H1 (cell line): ENCODE measurements around the gene SRCIN1. TPM values are rescaled to one million over a fixed set of nuclear protein-coding genes. Genes with fewer than 3 reads are reported as not detected.

Source experiments
- BACH1 ChIP-seq: IDR thresholded peaks from 2 replicates; pipeline ENCODE4 v1.6.1; 2012; ENCODE audit warnings: low read length, improper control_type of control experiment
- BRCA1 ChIP-seq: IDR thresholded peaks from 2 replicates; pipeline ENCODE4 v1.6.1; 2012; ENCODE audit warnings: low read depth, low read length, improper control_type of control experiment
- CBX5 ChIP-seq: fragments of 300-800, 300-1000 bp; sonication (generic); IDR thresholded peaks from 2 replicates; pipeline ENCODE4 v1.7.1; 2016; ENCODE audit warnings: antibody characterized with exemption, low read length, low read depth
- CHD1 ChIP-seq: IDR thresholded peaks from 2 replicates; pipeline ENCODE4 v1.6.1; 2012; ENCODE audit warnings: low read depth, low read length, improper control_type of control experiment
- CREB1 ChIP-seq: IDR thresholded peaks from 2 replicates; pipeline ENCODE4 v1.6.1; 2012; ENCODE audit warnings: inconsistent platforms
- EGR1 ChIP-seq: IDR thresholded peaks from 2 replicates; pipeline ENCODE4 v1.6.1; 2011; ENCODE audit warnings: low read depth, low read length, borderline replicate concordance
- EP300 ChIP-seq, 2 experiments: IDR thresholded peaks; 1 replicate in 1 of 2; 2 replicates in 1 of 2; pipeline ENCODE4 v1.6.1; 2011 to 2012; ENCODE audit warnings: low read depth in 2 of 2, low read length in 2 of 2, mild to moderate bottlenecking in 2 of 2, borderline replicate concordance in 1 of 2, inconsistent platforms in 1 of 2, moderate library complexity in 1 of 2
- EZH2 ChIP-seq: fragments of 200-600 bp; sonication (generic); IDR thresholded peaks from 2 replicates; pipeline ENCODE4 v1.7.1; 2012; ENCODE audit warnings: low read depth, mild to moderate bottlenecking, moderate library complexity, low read length, inconsistent platforms; ENCODE audit not compliant: severe bottlenecking
- FOSL1 ChIP-seq: IDR thresholded peaks from 2 replicates; pipeline ENCODE4 v1.6.1; 2011; ENCODE audit warnings: mild to moderate bottlenecking, low read depth, low read length, moderate library complexity; ENCODE audit not compliant: insufficient read depth
- KDM5A ChIP-seq: fragments of 200-600 bp; IDR thresholded peaks from 2 replicates; pipeline ENCODE4 v1.7.1; 2012; ENCODE audit warnings: mild to moderate bottlenecking, low read length, inconsistent platforms, mixed read lengths
- MAFK ChIP-seq: IDR thresholded peaks from 2 replicates; pipeline ENCODE4 v1.6.1; 2012; ENCODE audit warnings: low read depth, mild to moderate bottlenecking, improper control_type of control experiment, low read length
- NANOG ChIP-seq: IDR thresholded peaks from 2 replicates; pipeline ENCODE4 v1.6.1; 2011; ENCODE audit warnings: low read length, low read depth, mild to moderate bottlenecking, inconsistent platforms; ENCODE audit not compliant: insufficient read depth, poor library complexity, severe bottlenecking
- NRF1 ChIP-seq: IDR thresholded peaks from 2 replicates; pipeline ENCODE4 v1.6.1; 2011; ENCODE audit warnings: mild to moderate bottlenecking, low read depth, low read length, improper control_type of control experiment
- POLR2A ChIP-seq, 2 experiments: IDR thresholded peaks; 1 replicate in 1 of 2; 2 replicates in 1 of 2; pipeline ENCODE4 v1.6.1; 2011; ENCODE audit warnings: low read depth in 2 of 2, low read length in 2 of 2, mild to moderate bottlenecking in 2 of 2; ENCODE audit errors: control extremely low read depth in 1 of 2
- POU5F1 ChIP-seq: IDR thresholded peaks from 2 replicates; pipeline ENCODE4 v1.6.1; 2011; ENCODE audit warnings: low read depth, mild to moderate bottlenecking, low read length, moderate library complexity
- RAD21 ChIP-seq, 2 experiments: IDR thresholded peaks in 1 of 2; conservative IDR thresholded peaks in 1 of 2; 2 replicates each; pipeline ENCODE4 v1.6.1; 2011; ENCODE audit warnings: low read depth in 2 of 2, low read length in 2 of 2, improper control_type of control experiment in 1 of 2, inconsistent platforms in 1 of 2, mild to moderate bottlenecking in 1 of 2, moderate library complexity in 1 of 2
- RBBP5 ChIP-seq: IDR thresholded peaks from 2 replicates; pipeline ENCODE4 v1.7.1; 2012; ENCODE audit warnings: low read depth, mild to moderate bottlenecking, inconsistent platforms, low read length, moderate library complexity, borderline replicate concordance
- SIN3A ChIP-seq, 2 experiments: IDR thresholded peaks in 1 of 2; conservative IDR thresholded peaks in 1 of 2; 2 replicates each; pipeline ENCODE4 v1.6.1; 2011 to 2012; ENCODE audit warnings: low read length in 2 of 2, improper control_type of control experiment in 1 of 2, low read depth in 1 of 2, mild to moderate bottlenecking in 1 of 2
- SIRT6 ChIP-seq: IDR thresholded peaks from one replicate; pipeline ENCODE4 v1.7.1; 2012; ENCODE audit warnings: low read length, inconsistent platforms
- SP4 ChIP-seq: IDR thresholded peaks from 2 replicates; pipeline ENCODE4 v1.6.1; 2012; ENCODE audit warnings: low read length, inconsistent platforms
- SUZ12 ChIP-seq: fragments of 200-600 bp; sonication (generic); IDR thresholded peaks from 2 replicates; pipeline ENCODE4 v1.6.1; 2012; ENCODE audit warnings: mild to moderate bottlenecking, inconsistent platforms, low read length, moderate library complexity, mixed read lengths
- TBP ChIP-seq: IDR thresholded peaks from 2 replicates; pipeline ENCODE4 v1.6.1; 2011; ENCODE audit warnings: low read depth, low read length, improper control_type of control experiment
- ZNF274 ChIP-seq: IDR thresholded peaks from 2 replicates; pipeline ENCODE4 v1.7.0; 2012; ENCODE audit warnings: low read length, borderline replicate concordance; ENCODE audit errors: extremely low read depth
- polyA plus RNA-seq, 7 experiments: library from polyadenylated mRNA; depleted of rRNA in 3 of 7; stranded (reverse) in 5 of 7; unstranded in 2 of 7; fragments of >200 nt in 5 of 7; fragments of 200-250 nt in 2 of 7; gene quantifications; 1 replicate in 5 of 7; 2 replicates in 1 of 7; 4 replicates in 1 of 7; pipeline versions ENCODE4 v1.2.1 to v1.2.3, GENCODE V29; 2011 to 2013; ENCODE audit warnings: missing spikeins in 2 of 7, mixed read lengths in 2 of 7
- total RNA-seq: library from RNA; stranded (reverse); fragmentation: NEBNext Ultra II Directional; extraction: Animal tissue kit (Norgen Biotek cat#: 25700); gene quantifications from 2 replicates; pipeline ENCODE4 v1.2.1, GENCODE V29; 2021
- TF ChIP-seq, protein P1 (sequence below): IDR thresholded peaks from 2 replicates; pipeline ENCODE4 v1.6.1; 2011; ENCODE audit warnings: low read depth, mild to moderate bottlenecking, low read length; ENCODE audit not compliant: insufficient read depth
- TF ChIP-seq, protein P2 (sequence below): IDR thresholded peaks from 2 replicates; pipeline ENCODE4 v1.6.1; 2011; ENCODE audit warnings: low read length, improper control_type of control experiment

SRCIN1 gene
- total and polyA plus RNA-seq, 2 of the 8 experiments (the other 6 are each of a cell fraction or from before 2014, with no cell fraction given) = 2.8 to 3.8 TPM

DNA sequence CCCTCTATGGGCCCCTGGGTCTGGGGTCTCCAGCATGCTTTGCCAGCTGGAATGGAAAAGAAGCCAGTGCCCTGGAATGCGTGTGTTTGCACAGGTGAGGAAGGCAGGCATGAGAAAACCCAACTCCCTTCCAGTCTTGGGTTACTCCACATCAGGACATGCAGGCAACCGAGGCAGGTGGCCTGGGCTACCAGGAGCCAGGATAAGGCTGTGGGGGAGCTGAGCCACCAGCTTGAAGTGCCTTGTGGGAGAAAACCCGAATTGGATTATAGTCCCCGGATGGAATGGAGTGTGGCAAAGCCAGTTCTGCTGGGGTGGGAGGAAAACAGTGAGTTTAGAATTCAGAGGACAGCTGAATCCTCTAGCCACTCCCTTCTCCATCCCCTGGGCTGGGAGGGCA, 7.2 kb downstream of the SRCIN1 start (continued):
- no peak for TF ChIP-seq BACH1
- TF ChIP-seq, protein P1, sequence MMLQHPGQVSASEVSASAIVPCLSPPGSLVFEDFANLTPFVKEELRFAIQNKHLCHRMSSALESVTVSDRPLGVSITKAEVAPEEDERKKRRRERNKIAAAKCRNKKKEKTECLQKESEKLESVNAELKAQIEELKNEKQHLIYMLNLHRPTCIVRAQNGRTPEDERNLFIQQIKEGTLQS = no peak
- TF ChIP-seq EGR1 = peak; percentile 75
- TF ChIP-seq SIN3A (conservative IDR thresholded peaks at IDR 0.05 in 1 of 2, IDR thresholded peaks at IDR 0.05 in 1 of 2; ENCODE audit: low read depth in 1 of 2, low read length in 2 of 2) = peak in 1 of 2 experiments; percentile 88; a peak in 2 of 4 replicates
- no peak for TF ChIP-seq KDM5A
- TF ChIP-seq ZNF274 = no peak
- TF ChIP-seq SP4 = no peak; the same call in 1 of the 2 replicates
- TF ChIP-seq POU5F1 = no peak
- no peak for TF ChIP-seq NRF1
- TF ChIP-seq CBX5 = no peak
- no peak for TF ChIP-seq TBP
- TF ChIP-seq BRCA1 = no peak
- TF ChIP-seq EZH2 = no peak
- TF ChIP-seq FOSL1 = no peak
- TF ChIP-seq CREB1 = peak; percentile 59
- TF ChIP-seq NANOG = no peak
- no peak for TF ChIP-seq RBBP5
- no peak for TF ChIP-seq SIRT6
- TF ChIP-seq SUZ12 = no peak
- no peak for TF ChIP-seq POLR2A (IDR thresholded peaks at IDR 0.05; ENCODE audit: control extremely low read depth in 1 of 2, low read depth in 2 of 2, low read length in 2 of 2)
- peak in 1 of 2 experiments; percentile 18; a peak in 2 of 4 replicates for TF ChIP-seq RAD21 (IDR thresholded peaks at IDR 0.05 in 1 of 2, conservative IDR thresholded peaks at IDR 0.05 in 1 of 2; ENCODE audit: low read depth in 2 of 2, low read length in 2 of 2)
- no peak for TF ChIP-seq CHD1
- no peak for TF ChIP-seq MAFK
- TF ChIP-seq, protein P2, sequence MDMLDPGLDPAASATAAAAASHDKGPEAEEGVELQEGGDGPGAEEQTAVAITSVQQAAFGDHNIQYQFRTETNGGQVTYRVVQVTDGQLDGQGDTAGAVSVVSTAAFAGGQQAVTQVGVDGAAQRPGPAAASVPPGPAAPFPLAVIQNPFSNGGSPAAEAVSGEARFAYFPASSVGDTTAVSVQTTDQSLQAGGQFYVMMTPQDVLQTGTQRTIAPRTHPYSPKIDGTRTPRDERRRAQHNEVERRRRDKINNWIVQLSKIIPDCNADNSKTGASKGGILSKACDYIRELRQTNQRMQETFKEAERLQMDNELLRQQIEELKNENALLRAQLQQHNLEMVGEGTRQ = no peak
- peak in 1 of 2 experiments; percentile 70; a peak in 1 of 3 replicates for TF ChIP-seq EP300 (IDR thresholded peaks at IDR 0.05; ENCODE audit: borderline replicate concordance in 1 of 2, low read depth in 2 of 2, low read length in 2 of 2)
